NT2/D1 (cell line): ENCODE measurements around the gene NFKB1.

Experiments
- DNase-seq: peaks from one replicate; pipeline ENCODE4 v3.0.0-alpha.2; 2011; ENCODE audit warnings: low read depth, low spot score
- H3K27me3 ChIP-seq: 2 replicates; pipeline ENCODE4 v1.6.0; 2011; ENCODE audit warnings: mild to moderate bottlenecking; ENCODE audit not compliant: insufficient read length, insufficient read depth
- H3K36me3 ChIP-seq: 2 replicates; pipeline ENCODE4 v1.6.1; 2011; ENCODE audit warnings: mild to moderate bottlenecking, low read length, mixed read lengths; ENCODE audit not compliant: insufficient read depth, insufficient read length
- H3K4me1 ChIP-seq: 2 replicates; pipeline ENCODE4 v1.5.1; 2011; ENCODE audit not compliant: insufficient read depth, insufficient read length
- H3K4me3 ChIP-seq: 2 replicates; pipeline ENCODE4 v1.5.1; 2011; ENCODE audit warnings: low read depth; ENCODE audit not compliant: insufficient read length
- H3K9ac ChIP-seq: 2 replicates; pipeline ENCODE4 v1.6.0; 2011; ENCODE audit warnings: low read depth; ENCODE audit not compliant: insufficient read length
- H3K9me3 ChIP-seq: 2 replicates; pipeline ENCODE4 v1.5.1; 2011; ENCODE audit warnings: mild to moderate bottlenecking, low read length; ENCODE audit not compliant: insufficient read depth
- SUZ12 ChIP-seq: IDR thresholded peaks from 2 replicates; pipeline ENCODE4 v1.6.1; 2011; ENCODE audit not compliant: insufficient read length, insufficient read depth; ENCODE audit errors: extremely low read depth
- YY1 ChIP-seq: IDR thresholded peaks from 2 replicates; pipeline ENCODE4 v1.6.1; 2011; ENCODE audit not compliant: insufficient read length, insufficient read depth
- ZNF274 ChIP-seq: IDR thresholded peaks from 2 replicates; pipeline ENCODE4 v1.6.1; 2011; ENCODE audit warnings: mild to moderate bottlenecking, low read depth, low read length

NFKB1 gene, protein sequence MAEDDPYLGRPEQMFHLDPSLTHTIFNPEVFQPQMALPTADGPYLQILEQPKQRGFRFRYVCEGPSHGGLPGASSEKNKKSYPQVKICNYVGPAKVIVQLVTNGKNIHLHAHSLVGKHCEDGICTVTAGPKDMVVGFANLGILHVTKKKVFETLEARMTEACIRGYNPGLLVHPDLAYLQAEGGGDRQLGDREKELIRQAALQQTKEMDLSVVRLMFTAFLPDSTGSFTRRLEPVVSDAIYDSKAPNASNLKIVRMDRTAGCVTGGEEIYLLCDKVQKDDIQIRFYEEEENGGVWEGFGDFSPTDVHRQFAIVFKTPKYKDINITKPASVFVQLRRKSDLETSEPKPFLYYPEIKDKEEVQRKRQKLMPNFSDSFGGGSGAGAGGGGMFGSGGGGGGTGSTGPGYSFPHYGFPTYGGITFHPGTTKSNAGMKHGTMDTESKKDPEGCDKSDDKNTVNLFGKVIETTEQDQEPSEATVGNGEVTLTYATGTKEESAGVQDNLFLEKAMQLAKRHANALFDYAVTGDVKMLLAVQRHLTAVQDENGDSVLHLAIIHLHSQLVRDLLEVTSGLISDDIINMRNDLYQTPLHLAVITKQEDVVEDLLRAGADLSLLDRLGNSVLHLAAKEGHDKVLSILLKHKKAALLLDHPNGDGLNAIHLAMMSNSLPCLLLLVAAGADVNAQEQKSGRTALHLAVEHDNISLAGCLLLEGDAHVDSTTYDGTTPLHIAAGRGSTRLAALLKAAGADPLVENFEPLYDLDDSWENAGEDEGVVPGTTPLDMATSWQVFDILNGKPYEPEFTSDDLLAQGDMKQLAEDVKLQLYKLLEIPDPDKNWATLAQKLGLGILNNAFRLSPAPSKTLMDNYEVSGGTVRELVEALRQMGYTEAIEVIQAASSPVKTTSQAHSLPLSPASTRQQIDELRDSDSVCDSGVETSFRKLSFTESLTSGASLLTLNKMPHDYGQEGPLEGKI

DNA sequence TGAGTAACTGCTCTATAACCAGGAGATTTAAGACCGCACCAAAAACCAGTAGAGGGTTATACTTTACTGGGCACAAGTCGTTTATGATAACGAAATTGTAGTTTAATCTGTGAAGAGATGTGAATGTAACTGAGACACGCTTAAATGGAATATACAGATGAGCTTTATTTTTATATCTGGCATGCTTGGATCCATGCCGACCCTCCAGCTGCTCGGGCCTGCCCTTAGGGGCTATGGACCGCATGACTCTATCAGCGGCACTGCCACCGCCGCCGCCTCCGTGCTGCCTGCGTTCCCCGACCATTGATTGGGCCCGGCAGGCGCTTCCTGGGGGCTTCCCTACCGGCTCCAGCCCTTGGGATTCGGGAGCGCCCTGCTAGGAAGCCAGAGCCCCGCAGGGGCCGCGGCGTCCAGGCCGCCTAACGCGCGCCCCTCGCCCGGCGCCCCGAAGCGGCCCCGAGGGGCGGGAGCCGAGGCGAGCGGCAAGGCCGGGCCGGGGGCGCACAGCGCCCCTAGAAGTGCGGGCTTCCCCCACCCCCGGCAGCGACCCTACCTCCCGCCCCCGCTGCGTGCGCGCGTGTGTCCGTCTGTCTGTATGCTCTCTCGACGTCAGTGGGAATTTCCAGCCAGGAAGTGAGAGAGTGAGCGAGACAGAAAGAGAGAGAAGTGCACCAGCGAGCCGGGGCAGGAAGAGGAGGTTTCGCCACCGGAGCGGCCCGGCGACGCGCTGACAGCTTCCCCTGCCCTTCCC is at the start of gene NFKB1:
NFKB1 (plus strand) TSS at position 664 of the 751 bp plus-strand sequence. CDS start 24,160 bp downstream, outside the sequence.
- Histone ChIP-seq H3K9me3 (no peaks in the 10 kb centered on the region; the same call in 1 of the 2 replicates), H3K4me1 (no peaks in the 10 kb centered on the region), H3K9ac (peak within 1 kb of the TSS; percentile 74), H3K36me3 (no peaks in the 10 kb centered on the region), H3K27me3 (no peaks in the 10 kb centered on the region), H3K4me3 (peak within 1 kb of the TSS; percentile 58)
- peak; percentile 5 for DNase-seq
- no peak for TF ChIP-seq YY1
- no peak for TF ChIP-seq SUZ12
- no peak for TF ChIP-seq ZNF274

DNA sequence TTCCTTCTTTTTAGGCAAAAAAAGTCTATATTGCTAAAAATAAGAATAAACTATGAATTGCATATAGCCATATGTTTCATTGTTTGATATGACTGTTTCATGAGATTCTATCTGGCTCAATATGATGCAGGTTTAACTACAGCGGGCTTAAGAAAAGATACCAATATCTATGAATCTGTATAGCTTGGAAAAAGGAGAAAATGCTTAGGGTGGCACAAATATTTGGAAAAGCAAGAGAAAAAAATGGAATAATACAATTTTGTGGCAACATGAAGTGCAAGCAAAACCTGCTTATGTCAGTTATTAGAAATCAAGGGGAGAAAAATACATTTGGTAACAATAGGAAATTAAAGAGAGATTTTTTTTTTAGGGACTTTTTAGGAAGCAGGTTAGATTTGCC is 48.3 kb upstream of the NFKB1 start:
- Histone ChIP-seq H3K9me3 (no peaks in the 10 kb centered on the region), H3K27me3 (no peaks in the 10 kb centered on the region), H3K9ac (no peak overlapping the region), H3K36me3 (no peaks in the 10 kb centered on the region), H3K4me3 (no peak overlapping the region), H3K4me1 (no peaks in the 10 kb centered on the region)
- DNase-seq: no peak
- TF ChIP-seq YY1 (no peak), SUZ12 (no peak), ZNF274 (no peak)

DNA sequence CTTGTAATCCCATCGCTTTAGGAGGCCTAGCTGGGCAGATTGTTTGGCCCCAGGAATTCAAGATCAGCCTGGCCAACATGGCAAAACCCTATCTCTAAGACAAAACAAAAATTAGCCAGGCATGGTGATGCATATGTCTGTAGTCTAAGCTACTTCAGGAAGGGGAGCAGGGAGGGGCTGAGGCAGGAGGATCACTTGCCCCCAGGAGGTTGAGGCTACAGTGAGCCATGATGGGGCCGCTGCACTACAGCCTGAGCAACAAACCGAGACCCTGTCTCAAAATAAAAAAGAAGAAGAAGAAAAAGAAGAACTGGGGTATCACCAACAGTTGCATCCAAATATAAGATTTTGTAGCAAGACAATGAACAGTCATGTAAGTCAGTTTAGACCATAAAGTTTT is 47.3 kb upstream of the NFKB1 start:
- H3K9ac ChIP-seq: no peak overlapping the region
- H3K4me1 ChIP-seq: no peaks in the 10 kb centered on the region
- H3K27me3 ChIP-seq: no peaks in the 10 kb centered on the region
- no peak for DNase-seq
- no peak overlapping the region for H3K4me3 ChIP-seq
- H3K36me3 ChIP-seq: no peaks in the 10 kb centered on the region
- H3K9me3 ChIP-seq: no peaks in the 10 kb centered on the region
- TF ChIP-seq ZNF274: no peak
- no peak for TF ChIP-seq SUZ12
- no peak for TF ChIP-seq YY1

DNA sequence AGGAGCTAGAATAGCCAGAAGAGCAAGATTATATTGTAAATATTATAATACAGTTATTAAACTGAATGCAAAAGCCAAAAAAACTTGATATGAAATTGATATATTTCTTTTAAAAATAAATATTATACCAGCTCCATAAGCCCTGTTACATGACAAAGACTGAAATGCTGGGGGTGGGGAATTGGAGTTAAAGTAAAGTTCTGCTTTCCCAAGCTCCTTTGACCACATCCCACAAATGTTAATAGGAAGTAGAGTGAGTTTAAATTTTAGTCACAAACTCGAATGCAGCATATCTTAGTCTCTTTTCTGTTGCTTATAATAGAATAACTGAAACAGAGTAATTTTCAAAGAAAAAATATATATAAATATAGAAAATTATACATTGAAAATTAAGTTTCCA is 46.9 kb upstream of the NFKB1 start:
- Histone ChIP-seq H3K36me3 (no peaks in the 10 kb centered on the region), H3K4me1 (no peaks in the 10 kb centered on the region), H3K9me3 (no peaks in the 10 kb centered on the region), H3K4me3 (no peak overlapping the region), H3K9ac (no peak overlapping the region), H3K27me3 (no peaks in the 10 kb centered on the region)
- TF ChIP-seq ZNF274 (no peak), SUZ12 (no peak), YY1 (no peak)
- no peak for DNase-seq

DNA sequence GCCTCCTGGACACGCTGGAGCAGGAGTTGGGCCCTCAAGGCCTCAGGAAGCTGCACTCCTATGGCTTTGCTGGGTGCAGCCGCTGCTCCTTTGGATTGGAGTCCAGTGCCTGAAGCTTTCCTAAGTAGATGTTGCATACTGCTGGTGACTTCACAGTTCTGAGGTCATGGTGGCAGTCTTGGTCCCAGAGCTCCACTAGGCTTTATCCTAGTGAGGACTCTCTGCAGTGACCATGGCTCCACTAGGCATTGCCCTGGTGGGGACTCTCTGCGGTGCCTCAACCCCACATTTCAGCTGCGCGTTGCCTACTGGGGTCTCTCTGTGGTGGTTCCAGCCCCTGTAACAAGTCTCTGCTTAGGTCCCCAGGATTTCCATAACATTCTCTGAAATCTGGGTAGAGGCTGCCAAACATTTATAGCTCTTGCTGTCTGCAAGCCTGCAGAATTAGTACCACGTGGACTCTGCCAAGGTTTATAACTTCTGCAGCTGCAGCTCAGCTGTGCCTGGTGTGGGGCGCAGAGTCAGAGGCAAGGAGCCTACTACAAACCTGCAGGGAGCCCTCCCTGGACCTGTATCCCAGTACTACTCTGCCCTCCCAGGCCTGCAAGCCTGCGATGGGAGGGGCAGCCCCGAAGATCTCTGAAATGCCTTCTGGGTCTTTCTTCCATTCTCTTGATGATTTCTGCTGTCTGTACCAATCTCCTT is 46.0 kb upstream of the NFKB1 start:
- H3K9ac ChIP-seq: no peak overlapping the region
- no peaks in the 10 kb centered on the region for H3K36me3 ChIP-seq
- no peak overlapping the region for H3K4me3 ChIP-seq
- no peaks in the 10 kb centered on the region for H3K9me3 ChIP-seq
- no peaks in the 10 kb centered on the region for H3K27me3 ChIP-seq
- no peak for TF ChIP-seq ZNF274
- no peak for TF ChIP-seq YY1
- no peak for TF ChIP-seq SUZ12
- H3K4me1 ChIP-seq: no peaks in the 10 kb centered on the region
- no peak for DNase-seq

DNA sequence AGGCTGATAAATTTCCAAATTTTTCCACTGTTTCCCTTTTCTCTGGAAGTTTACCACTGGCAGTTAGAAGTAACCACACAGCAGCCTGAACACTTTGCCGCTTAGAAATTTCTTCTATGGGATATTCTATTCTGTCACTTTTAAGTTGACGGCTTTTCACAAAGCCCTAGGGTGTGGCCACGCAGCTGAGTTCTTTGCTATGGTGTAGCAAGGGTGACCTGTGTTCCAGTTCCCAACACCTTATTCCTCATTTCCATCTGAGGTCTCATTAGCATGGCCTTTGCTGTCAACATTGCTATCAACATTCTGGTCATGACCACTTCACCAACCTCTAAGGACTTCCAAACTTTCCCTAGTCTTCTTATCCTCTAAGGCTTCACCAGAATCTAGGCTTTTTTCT is 45.4 kb upstream of the NFKB1 start:
- Histone ChIP-seq H3K4me1 (no peaks in the 10 kb centered on the region), H3K9me3 (no peaks in the 10 kb centered on the region), H3K9ac (no peak overlapping the region), H3K27me3 (no peaks in the 10 kb centered on the region), H3K4me3 (no peak overlapping the region), H3K36me3 (no peaks in the 10 kb centered on the region)
- TF ChIP-seq ZNF274 (no peak), SUZ12 (no peak), YY1 (no peak)
- DNase-seq: no peak
